K562 (cell line): ENCODE measurements around the gene GSC.
"Not testable (repeated sequence)": the region's sequence is repeated elsewhere in the genome, so short reads cannot be mapped to it uniquely, and the experiment has no call there.

Experiments
- DMBX1 ChIP-seq: fragments of 250-450 bp; sonication (Bioruptor Pico); IDR thresholded peaks from 2 replicates; pipeline ENCODE4 v1.8.0; 2022; ENCODE audit warnings: inconsistent platforms, mild to moderate bottlenecking, moderate library complexity, borderline replicate concordance
- HCFC1 ChIP-seq: IDR thresholded peaks from 2 replicates; pipeline ENCODE4 v1.6.1; 2012; ENCODE audit warnings: low read depth, low read length, improper control_type of control experiment
- HDGF ChIP-seq: fragments of 450-650 bp; IDR thresholded peaks from 2 replicates; pipeline ENCODE4 v1.6.1; 2016
- POU5F1 ChIP-seq: fragments of 150-350 bp; IDR thresholded peaks from 2 replicates; pipeline ENCODE4 v1.6.1; 2014; ENCODE audit warnings: borderline replicate concordance, low read length, low read depth, mild to moderate bottlenecking; ENCODE audit not compliant: partially characterized antibody
- SIN3B ChIP-seq: fragments of 450-650 bp; IDR thresholded peaks from 2 replicates; pipeline ENCODE4 v1.6.1; 2017; ENCODE audit warnings: low read depth, mild to moderate bottlenecking, moderate library complexity
- SUPT5H ChIP-seq: fragments of 450-650 bp; IDR thresholded peaks from 2 replicates; pipeline ENCODE4 v1.6.1; 2016
- ZNF140 ChIP-seq: fragments of 250-450 bp; sonication (Bioruptor Pico); IDR thresholded peaks from 2 replicates; pipeline ENCODE4 v1.8.0; 2021; ENCODE audit warnings: moderate library complexity, mild to moderate bottlenecking, inconsistent platforms
- ZNF696 ChIP-seq: fragments of 250-450 bp; sonication (Bioruptor Pico); conservative IDR thresholded peaks from 2 replicates; pipeline ENCODE4 v1.4.0; 2020; ENCODE audit warnings: mild to moderate bottlenecking, moderate library complexity
- TF ChIP-seq, protein P1 (sequence below), 3 experiments: IDR thresholded peaks in 2 of 3; conservative IDR thresholded peaks in 1 of 3; 2 replicates each; pipeline ENCODE4 v1.5.1; 2011 to 2012; ENCODE audit warnings: low read length in 3 of 3, mild to moderate bottlenecking in 3 of 3, control low read depth in 2 of 3, improper control_type of control experiment in 1 of 3, inconsistent platforms in 1 of 3, low read depth in 1 of 3, mixed read lengths in 1 of 3, moderate library complexity in 1 of 3; ENCODE audit not compliant: insufficient read depth in 2 of 3
- TF ChIP-seq, protein P2 (sequence below): sonication (generic); formaldehyde crosslinking; IDR thresholded peaks from 2 replicates; pipeline ENCODE4 v1.8.1; 2022; ENCODE audit warnings: missing genetic modification reagents

DNA sequence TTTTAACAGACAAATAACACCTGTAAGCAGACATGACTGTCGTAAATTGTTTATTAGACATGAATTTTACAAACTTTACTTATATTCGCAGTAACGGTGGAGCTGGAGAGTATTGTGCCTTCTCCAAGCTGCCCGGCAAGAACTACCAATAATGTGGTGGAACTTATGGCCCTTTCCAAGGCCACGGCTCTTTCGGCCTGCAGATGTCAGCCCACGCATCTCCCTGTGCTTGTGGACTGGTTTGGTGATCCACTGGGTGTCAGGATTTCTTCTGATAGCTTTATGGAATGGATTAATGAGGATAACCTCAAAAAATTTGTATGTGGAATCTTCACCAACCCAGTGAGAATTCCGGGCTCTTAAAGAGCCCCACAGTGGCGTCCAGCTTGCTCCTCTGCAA lies 30.9 kb upstream of the GSC start:
- TF ChIP-seq POU5F1; DMBX1 (CRISPR knock-in tag); ZNF140 (CRISPR knock-in tag); SUPT5H; SIN3B; HCFC1; HDGF; ZNF696 (CRISPR knock-in tag): not testable (repeated sequence)
- TF ChIP-seq, protein P1, sequence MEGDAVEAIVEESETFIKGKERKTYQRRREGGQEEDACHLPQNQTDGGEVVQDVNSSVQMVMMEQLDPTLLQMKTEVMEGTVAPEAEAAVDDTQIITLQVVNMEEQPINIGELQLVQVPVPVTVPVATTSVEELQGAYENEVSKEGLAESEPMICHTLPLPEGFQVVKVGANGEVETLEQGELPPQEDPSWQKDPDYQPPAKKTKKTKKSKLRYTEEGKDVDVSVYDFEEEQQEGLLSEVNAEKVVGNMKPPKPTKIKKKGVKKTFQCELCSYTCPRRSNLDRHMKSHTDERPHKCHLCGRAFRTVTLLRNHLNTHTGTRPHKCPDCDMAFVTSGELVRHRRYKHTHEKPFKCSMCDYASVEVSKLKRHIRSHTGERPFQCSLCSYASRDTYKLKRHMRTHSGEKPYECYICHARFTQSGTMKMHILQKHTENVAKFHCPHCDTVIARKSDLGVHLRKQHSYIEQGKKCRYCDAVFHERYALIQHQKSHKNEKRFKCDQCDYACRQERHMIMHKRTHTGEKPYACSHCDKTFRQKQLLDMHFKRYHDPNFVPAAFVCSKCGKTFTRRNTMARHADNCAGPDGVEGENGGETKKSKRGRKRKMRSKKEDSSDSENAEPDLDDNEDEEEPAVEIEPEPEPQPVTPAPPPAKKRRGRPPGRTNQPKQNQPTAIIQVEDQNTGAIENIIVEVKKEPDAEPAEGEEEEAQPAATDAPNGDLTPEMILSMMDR (IDR thresholded peaks at IDR 0.05 in 2 of 3, conservative IDR thresholded peaks at IDR 0.05 in 1 of 3; ENCODE audit: insufficient read depth in 2 of 3, low read depth in 1 of 3, low read length in 3 of 3): not testable (repeated sequence)
- TF ChIP-seq, protein P2, sequence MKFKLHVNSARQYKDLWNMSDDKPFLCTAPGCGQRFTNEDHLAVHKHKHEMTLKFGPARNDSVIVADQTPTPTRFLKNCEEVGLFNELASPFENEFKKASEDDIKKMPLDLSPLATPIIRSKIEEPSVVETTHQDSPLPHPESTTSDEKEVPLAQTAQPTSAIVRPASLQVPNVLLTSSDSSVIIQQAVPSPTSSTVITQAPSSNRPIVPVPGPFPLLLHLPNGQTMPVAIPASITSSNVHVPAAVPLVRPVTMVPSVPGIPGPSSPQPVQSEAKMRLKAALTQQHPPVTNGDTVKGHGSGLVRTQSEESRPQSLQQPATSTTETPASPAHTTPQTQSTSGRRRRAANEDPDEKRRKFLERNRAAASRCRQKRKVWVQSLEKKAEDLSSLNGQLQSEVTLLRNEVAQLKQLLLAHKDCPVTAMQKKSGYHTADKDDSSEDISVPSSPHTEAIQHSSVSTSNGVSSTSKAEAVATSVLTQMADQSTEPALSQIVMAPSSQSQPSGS (CRISPR knock-in tag): not testable (repeated sequence)
